Mucosa of rectum (tissue), 2 donors: ENCODE data around the gene NR4A2.

Experiments
- H3K27ac ChIP-seq, 2 donors: one replicate each; pipeline ENCODE4 v1.7.0; 2013; ENCODE audit warnings: inconsistent platforms in 2 of 2, low read depth in 2 of 2, low read length in 2 of 2
- H3K27me3 ChIP-seq, 2 donors: one replicate each; pipeline ENCODE4 v1.7.0; 2013; ENCODE audit warnings: low read length in 2 of 2; ENCODE audit not compliant: control insufficient read depth in 2 of 2, insufficient read depth in 2 of 2
- H3K36me3 ChIP-seq, 2 donors: one replicate each; pipeline ENCODE4 v1.7.0; 2013; ENCODE audit warnings: low read length in 2 of 2; ENCODE audit not compliant: control insufficient read depth in 2 of 2, insufficient read depth in 2 of 2
- H3K4me1 ChIP-seq, 2 donors: one replicate each; pipeline ENCODE4 v1.7.0; 2013; ENCODE audit warnings: low read length in 2 of 2, mild to moderate bottlenecking in 1 of 2; ENCODE audit not compliant: control insufficient read depth in 2 of 2, insufficient read depth in 2 of 2
- H3K4me3 ChIP-seq, 2 donors: one replicate each; pipeline ENCODE4 v1.7.0; 2013; ENCODE audit warnings: low read length in 2 of 2
- H3K9ac ChIP-seq, 2 donors: one replicate each; pipeline ENCODE4 v1.7.0; 2013; ENCODE audit warnings: low read length in 2 of 2, low read depth in 1 of 2, mild to moderate bottlenecking in 1 of 2
- H3K9me3 ChIP-seq, 2 donors: one replicate each; pipeline ENCODE4 v1.7.0; 2013; ENCODE audit warnings: low read length in 2 of 2; ENCODE audit not compliant: control insufficient read depth in 2 of 2
- donor health status: healthy.
- donor health status: Normal muscosa, but diverticular disease.

NR4A2 gene

DNA sequence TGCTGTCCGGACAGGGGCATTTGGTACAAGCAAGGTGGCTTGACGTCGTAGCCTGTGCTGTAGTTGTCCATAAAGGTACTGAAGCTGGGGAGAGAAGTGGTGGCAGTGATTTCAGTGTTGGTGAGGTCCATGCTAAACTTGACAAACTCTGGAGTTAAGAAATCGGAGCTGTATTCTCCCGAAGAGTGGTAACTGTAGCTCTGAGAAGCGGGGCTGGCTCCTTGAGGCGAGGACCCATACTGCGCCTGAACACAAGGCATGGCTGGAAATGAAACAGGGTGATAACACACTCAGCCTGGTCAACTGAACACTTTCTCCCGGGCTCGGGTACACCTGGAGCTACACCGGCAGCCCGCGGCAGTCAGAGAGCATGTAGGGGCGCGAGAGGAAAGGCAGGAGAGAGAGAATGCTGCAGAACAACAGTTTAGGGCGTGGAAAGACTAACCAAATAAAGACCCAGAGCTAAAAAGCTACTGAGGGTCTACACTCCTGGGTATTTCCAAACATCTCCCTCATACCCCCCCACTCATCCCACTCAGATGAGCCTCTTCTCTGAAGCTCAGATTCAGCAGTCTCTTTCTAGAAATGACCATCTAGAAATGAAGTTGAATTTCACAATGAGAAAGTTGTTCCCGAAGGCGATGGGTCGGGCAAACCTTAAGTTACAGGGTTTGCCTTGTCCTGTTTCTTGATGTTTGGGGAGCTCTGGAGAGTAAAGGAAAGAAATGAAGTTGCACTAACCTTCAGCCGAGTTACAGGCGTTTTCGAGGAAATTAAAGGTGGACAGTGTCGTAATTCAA is 2.4 kb downstream of the NR4A2 start:
- Histone ChIP-seq H3K4me3 (no peak overlapping the region), H3K36me3 (peaks cover 0 to 18% of the 10 kb centered on the region in 2 donors), H3K9me3 (no peaks in the 10 kb centered on the region), H3K27ac (no peak overlapping the region), H3K4me1 (peaks cover 7 to 12% of the 10 kb centered on the region in 2 donors), H3K9ac (no peak overlapping the region), H3K27me3 (peaks cover 0 to 3% of the 10 kb centered on the region in 2 donors)

GRCh38 chr2:156329031-156329926 is 3.2 kb downstream of the NR4A2 start:
- peaks cover 0 to 18% of the 10 kb centered on the region in 2 donors for H3K36me3 ChIP-seq
- H3K4me1 ChIP-seq, result peaks cover 7 to 8% of the 10 kb centered on the region in 2 donors
- no peaks in the 10 kb centered on the region for H3K9me3 ChIP-seq
- no peak overlapping the region for H3K4me3 ChIP-seq
- no peak overlapping the region for H3K27ac ChIP-seq
- peaks cover 0 to 3% of the 10 kb centered on the region in 2 donors for H3K27me3 ChIP-seq
- H3K9ac ChIP-seq, result no peak overlapping the region

GRCh38 chr2:156327835-156328695 is 4.5 kb downstream of the NR4A2 start:
- peaks cover 0 to 3% of the 10 kb centered on the region in 2 donors for H3K27me3 ChIP-seq
- no peak overlapping the region for H3K4me3 ChIP-seq
- H3K4me1 ChIP-seq, result peaks cover 7% of the 10 kb centered on the region in 2 donors
- no peaks in the 10 kb centered on the region for H3K9me3 ChIP-seq
- no peak overlapping the region for H3K9ac ChIP-seq
- H3K27ac ChIP-seq, result no peak overlapping the region
- H3K36me3 ChIP-seq, result peaks cover 0 to 18% of the 10 kb centered on the region in 2 donors

- no peak overlapping the region for H3K27ac ChIP-seq
- peaks cover 0 to 18% of the 10 kb centered on the region in 2 donors for H3K36me3 ChIP-seq
- no peak overlapping the region for H3K4me3 ChIP-seq
- no peak overlapping the region for H3K9ac ChIP-seq
- H3K27me3 ChIP-seq, result peaks cover 8 to 9% of the 10 kb centered on the region in 2 donors
- H3K4me1 ChIP-seq, result peaks cover 11 to 13% of the 10 kb centered on the region in 2 donors
- no peaks in the 10 kb centered on the region for H3K9me3 ChIP-seq
Observed at GRCh38 chr2:156326526-156327095, 5.9 kb downstream of the NR4A2 start.

DNA sequence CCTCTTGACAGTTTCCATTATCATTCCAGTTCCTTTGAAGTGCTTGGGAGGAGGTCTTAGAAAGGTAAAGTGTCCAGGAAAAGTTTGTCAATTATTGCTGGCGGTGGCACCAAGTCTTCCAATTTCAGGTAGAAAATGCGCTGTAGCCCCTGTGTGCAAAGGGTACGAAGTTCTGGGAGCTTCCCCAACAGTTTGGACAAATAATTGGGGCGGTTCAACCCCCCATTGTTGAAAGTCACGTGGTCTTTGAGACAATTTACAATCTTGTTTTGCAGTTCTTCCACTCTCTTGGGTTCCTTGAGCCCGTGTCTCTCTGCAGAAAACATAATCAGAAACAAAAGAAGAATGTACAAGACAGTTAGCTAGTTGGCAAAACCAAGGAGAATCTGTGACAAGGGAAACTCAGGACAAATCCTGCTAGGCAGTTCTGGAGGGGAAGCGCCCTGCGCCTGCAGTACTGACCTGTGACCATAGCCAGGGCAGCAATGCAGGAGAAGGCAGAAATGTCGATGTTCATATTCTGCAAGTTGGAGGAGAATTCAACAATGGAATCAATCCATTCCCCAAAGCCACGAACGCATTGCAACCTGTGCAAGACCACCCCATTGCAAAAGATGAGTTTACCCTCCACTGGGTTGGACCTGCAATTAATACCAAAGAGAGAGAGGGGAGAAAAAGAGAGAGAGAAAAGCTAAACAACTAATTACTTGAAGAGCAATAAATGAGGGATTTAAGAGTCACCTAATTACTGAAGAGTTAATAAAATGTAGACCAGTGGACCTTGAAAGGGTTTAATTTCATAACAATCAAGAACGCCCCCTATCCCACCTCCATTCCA is 6.6 kb downstream of the NR4A2 start:
- Histone ChIP-seq H3K9me3 (no peaks in the 10 kb centered on the region), H3K27me3 (peaks cover 8 to 16% of the 10 kb centered on the region in 2 donors), H3K27ac (no peak overlapping the region), H3K9ac (no peak overlapping the region), H3K4me1 (peaks cover 7 to 16% of the 10 kb centered on the region in 2 donors), H3K4me3 (no peak overlapping the region), H3K36me3 (peaks cover 0 to 18% of the 10 kb centered on the region in 2 donors)

DNA sequence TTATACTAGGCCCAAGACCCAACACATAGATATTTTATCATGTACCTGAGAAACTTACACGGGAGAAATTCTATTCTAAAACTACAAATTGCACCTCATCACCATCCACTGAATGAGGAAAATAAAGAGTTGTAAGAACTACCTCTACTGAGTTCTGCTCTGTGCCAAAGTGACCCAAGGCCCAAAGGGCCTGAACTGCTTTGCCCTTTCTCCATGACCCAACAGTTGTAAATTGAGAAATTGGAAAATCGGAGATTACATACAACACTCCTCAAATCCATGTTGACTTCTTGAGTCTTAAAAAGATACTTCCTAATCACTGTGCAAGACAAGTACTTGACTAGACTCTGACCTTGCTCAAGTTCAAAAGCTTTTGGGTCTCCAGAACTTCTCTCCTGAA is 8.8 kb downstream of the NR4A2 start:
- H3K36me3 ChIP-seq, result peaks cover 0 to 15% of the 10 kb centered on the region in 2 donors
- no peak overlapping the region for H3K4me3 ChIP-seq
- H3K4me1 ChIP-seq, result peaks cover 7 to 19% of the 10 kb centered on the region in 2 donors
- H3K9ac ChIP-seq, result no peak overlapping the region
- H3K27ac ChIP-seq, result no peak overlapping the region
- H3K27me3 ChIP-seq, result peaks cover 5 to 16% of the 10 kb centered on the region in 2 donors
- no peaks in the 10 kb centered on the region for H3K9me3 ChIP-seq

- Histone ChIP-seq H3K27ac (no peak overlapping the region), H3K36me3 (peaks cover 0 to 14% of the 10 kb centered on the region in 2 donors), H3K27me3 (peaks cover 5 to 16% of the 10 kb centered on the region in 2 donors), H3K9me3 (peaks cover 0 to 1% of the 10 kb centered on the region in 2 donors), H3K9ac (peak overlapping the region in 1 of 2 donors; percentile 53), H3K4me1 (peaks cover 7 to 19% of the 10 kb centered on the region in 2 donors), H3K4me3 (peak overlapping the region; percentile 65 to 73)
Observed at GRCh38 chr2:156322686-156323231, 9.8 kb downstream of the NR4A2 start.

DNA sequence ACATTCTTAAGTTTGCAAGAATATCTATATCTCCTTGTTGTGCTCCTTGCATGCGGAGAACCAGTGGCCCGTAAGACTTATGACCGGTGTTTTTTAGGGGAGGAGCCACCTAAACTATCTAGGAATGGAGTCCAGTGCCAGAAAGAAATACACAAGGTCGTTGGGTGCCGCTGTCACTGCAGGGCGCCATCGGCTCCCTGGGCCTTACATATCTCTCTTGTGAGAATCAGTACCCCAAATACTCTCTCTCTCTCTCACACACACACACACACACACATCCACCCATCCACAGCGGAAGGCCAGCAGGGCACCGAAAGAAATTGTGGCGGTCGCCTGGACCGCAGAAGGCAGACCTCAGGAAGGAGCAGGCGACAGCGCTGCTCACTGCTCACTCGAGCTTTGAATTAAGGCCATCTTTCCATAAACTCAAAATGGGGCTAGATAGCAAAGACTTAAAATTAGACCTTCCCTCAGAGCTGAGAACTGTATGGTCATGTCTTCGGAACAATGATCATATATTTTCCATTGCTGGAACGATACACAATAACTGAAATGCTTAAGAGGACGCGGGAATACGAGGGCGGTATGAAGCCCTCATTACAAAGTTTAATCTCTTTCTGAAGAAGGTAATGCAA is 10.4 kb downstream of the NR4A2 start:
- Histone ChIP-seq H3K4me3 (peak overlapping the region; percentile 65 to 73), H3K27me3 (peaks cover 5 to 16% of the 10 kb centered on the region in 2 donors), H3K9me3 (peaks cover 0 to 3% of the 10 kb centered on the region in 2 donors)

More for the DNA sequence above, 10.4 kb downstream of the NR4A2 start:
- Histone ChIP-seq H3K27ac (no peak overlapping the region), H3K36me3 (peaks cover 0 to 10% of the 10 kb centered on the region in 2 donors), H3K4me1 (peaks cover 7 to 19% of the 10 kb centered on the region in 2 donors), H3K9ac (peak overlapping the region in 1 of 2 donors; percentile 53)
